ENCODE results near the gene NPC1L1. TPM values are rescaled to one million over a fixed set of nuclear protein-coding genes. Genes with fewer than 3 reads are reported as not detected.

The NPC1L1 gene
- polyA plus RNA-seq, 3 donors: 0.04 TPM; not detected in 2

DNA sequence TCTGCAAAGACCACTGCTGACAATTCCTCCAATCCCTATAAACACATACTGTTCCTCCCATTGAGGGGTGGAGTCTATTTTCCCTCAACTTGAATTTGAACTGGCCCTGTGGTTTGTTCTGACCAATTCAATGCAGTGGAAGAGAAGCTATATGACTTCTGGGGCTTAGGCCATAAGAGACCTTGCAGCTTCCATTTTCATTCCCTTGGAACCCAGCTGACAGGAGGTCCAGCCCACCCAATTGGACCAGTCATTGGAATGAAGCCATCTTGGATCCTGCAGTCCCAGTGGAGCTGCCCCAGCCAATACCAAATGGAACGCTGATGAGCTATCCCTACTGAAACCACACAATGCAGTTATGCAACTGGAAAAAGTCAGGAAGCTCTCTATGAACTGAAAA is 49.8 kb upstream of the NPC1L1 start:
- H3K9ac ChIP-seq (ENCODE audit: insufficient read depth, low read length, poor library complexity, severe bottlenecking): no peak overlapping the region
- no peak overlapping the region for H3K4me3 ChIP-seq (replicated peaks in 1 of 3; ENCODE audit: low read depth in 2 of 3, low read length in 3 of 3)
- WGBS (ENCODE audit: insufficient coverage): 100% methylated on average over 1 of the region's 1 CpG
- H4K20me1 ChIP-seq (ENCODE audit: insufficient read depth, low read length): no peaks in the 10 kb centered on the region
- Mint-ChIP-seq H3K4me1 (peaks cover 5% of the 10 kb centered on the region), H3K27me3 (ENCODE audit: low read depth in 3 of 3) (peaks cover 3 to 7% (median 6%) of the 10 kb centered on the region in 3 donors), H3K27ac (no peak overlapping the region), H3K9me3 (peaks cover 0 to 1% (median 0%) of the 10 kb centered on the region in 7 donors), H3K4me3 (no peak overlapping the region), H3K36me3 (no peaks in the 10 kb centered on the region)
- H2AFZ ChIP-seq (ENCODE audit: insufficient read depth, low read depth, low read length, poor library complexity, severe bottlenecking): no peak overlapping the region
- no peak for TF ChIP-seq CTCF (IDR thresholded peaks at IDR 0.05)
- H3K9me3 ChIP-seq (replicated peaks in 1 of 2; ENCODE audit: control insufficient read depth in 1 of 2, insufficient read depth in 1 of 2, low read length in 2 of 2): no peaks in the 10 kb centered on the region
- H3K36me3 ChIP-seq (replicated peaks in 1 of 2; ENCODE audit: control insufficient read depth in 1 of 2, insufficient read depth in 2 of 2, low read length in 2 of 2): no peaks in the 10 kb centered on the region
- no peaks in the 10 kb centered on the region for H3K79me2 ChIP-seq (ENCODE audit: insufficient read depth, low read length)
- H3K4me1 ChIP-seq (ENCODE audit: control insufficient read depth in 1 of 2, insufficient read depth in 2 of 2, low read length in 2 of 2): no peaks in the 10 kb centered on the region
- no peak for DNase-seq
- no peaks in the 10 kb centered on the region for H3K27me3 ChIP-seq (ENCODE audit: control insufficient read depth in 2 of 2, insufficient read depth in 2 of 2, low read length in 2 of 2)
- intact Hi-C loops (cut with micrococcal nuclease): no loop called here
- no peak overlapping the region for H3K4me2 ChIP-seq (replicated peaks; ENCODE audit: extremely low read depth, low read length, poor library complexity, severe bottlenecking)
- no peak overlapping the region for H3K27ac ChIP-seq (ENCODE audit: low read depth in 1 of 2, low read length in 2 of 2)

DNA sequence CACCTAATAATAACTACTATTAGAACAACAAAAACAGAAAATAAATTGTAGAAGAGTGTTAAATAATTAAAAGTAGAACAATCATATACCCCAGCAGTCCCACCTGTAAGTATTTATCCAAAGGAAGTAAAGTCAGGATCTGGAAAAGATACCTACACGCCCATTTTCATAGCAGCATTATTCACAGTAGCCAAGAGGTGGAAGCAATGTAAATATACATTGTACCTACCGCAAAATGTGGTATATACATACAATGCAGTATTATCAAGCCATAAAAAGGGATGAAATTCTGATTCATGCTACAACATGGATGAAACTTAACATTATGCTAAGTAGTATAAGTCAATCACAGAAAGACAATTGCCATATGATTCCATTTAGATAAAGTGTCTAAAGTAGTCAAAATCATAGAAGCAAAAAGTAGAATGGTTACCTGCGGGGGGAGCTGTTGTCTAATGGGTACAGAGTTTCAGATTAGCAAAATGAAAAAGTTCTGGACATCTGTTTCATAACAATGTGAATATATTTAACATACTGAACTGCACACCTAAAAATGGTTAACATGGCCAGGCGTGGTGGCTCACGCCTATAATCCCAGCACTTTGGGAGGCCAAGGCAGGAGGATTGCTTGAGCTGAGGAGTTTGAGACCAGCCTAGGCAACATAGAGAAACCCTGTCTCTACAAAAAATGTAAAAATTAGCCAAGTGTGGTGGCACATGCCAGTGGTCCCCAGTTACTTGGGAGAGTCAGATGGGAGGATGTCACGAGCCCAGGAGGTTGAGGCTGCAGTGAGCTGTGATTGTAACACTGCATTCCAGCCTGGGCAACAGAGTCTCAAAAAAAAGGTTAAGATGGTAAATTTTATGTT is 46.9 kb upstream of the NPC1L1 start:
- H3K4me1 ChIP-seq (ENCODE audit: control insufficient read depth in 1 of 2, insufficient read depth in 2 of 2, low read length in 2 of 2): peaks cover 2% of the 10 kb centered on the region in 2 donors
- H3K27ac Mint-ChIP-seq: peak overlapping the region in 3 of 7 donors; percentile 21 to 26 (median 26)
- H2AFZ ChIP-seq (ENCODE audit: insufficient read depth, low read depth, low read length, poor library complexity, severe bottlenecking): peak overlapping the region; percentile 35
- H3K4me3 ChIP-seq (replicated peaks in 1 of 3; ENCODE audit: low read depth in 2 of 3, low read length in 3 of 3): no peak overlapping the region
- no peaks in the 10 kb centered on the region for H3K9me3 Mint-ChIP-seq
- no peak overlapping the region for H3K4me2 ChIP-seq (replicated peaks; ENCODE audit: extremely low read depth, low read length, poor library complexity, severe bottlenecking)
- no CpG with 5 or more reads among the region's 6 CpGs for WGBS (ENCODE audit: insufficient coverage)
- H4K20me1 ChIP-seq (ENCODE audit: insufficient read depth, low read length): no peaks in the 10 kb centered on the region
- no peaks in the 10 kb centered on the region for H3K79me2 ChIP-seq (ENCODE audit: insufficient read depth, low read length)
- H3K27me3 Mint-ChIP-seq (ENCODE audit: low read depth in 3 of 3): peaks cover 1 to 4% (median 3%) of the 10 kb centered on the region in 3 donors
- no peaks in the 10 kb centered on the region for H3K36me3 Mint-ChIP-seq
- no peak overlapping the region for H3K9ac ChIP-seq (ENCODE audit: insufficient read depth, low read length, poor library complexity, severe bottlenecking)
- no peaks in the 10 kb centered on the region for H3K9me3 ChIP-seq (replicated peaks in 1 of 2; ENCODE audit: control insufficient read depth in 1 of 2, insufficient read depth in 1 of 2, low read length in 2 of 2)
- no peaks in the 10 kb centered on the region for H3K36me3 ChIP-seq (replicated peaks in 1 of 2; ENCODE audit: control insufficient read depth in 1 of 2, insufficient read depth in 2 of 2, low read length in 2 of 2)
- H3K27me3 ChIP-seq (ENCODE audit: control insufficient read depth in 2 of 2, insufficient read depth in 2 of 2, low read length in 2 of 2): no peaks in the 10 kb centered on the region
- peak; percentile 81 for TF ChIP-seq CTCF (IDR thresholded peaks at IDR 0.05)
- H3K27ac ChIP-seq (ENCODE audit: low read depth in 1 of 2, low read length in 2 of 2): no peak overlapping the region
- intact Hi-C loops (cut with micrococcal nuclease): loop anchor here (5.0 to 10.0 kb wide), 5 partner anchors 47 to 334 kb away; partner anchors contain the start of genes ZMIZ2 (in 2 of the 2), H2AZ2 (in 1 of the 2) and PURB (in 1 of the 2)
- DNase-seq: peak; percentile 46 to 58 (median 55)
- no peak overlapping the region for H3K4me3 Mint-ChIP-seq
- peaks cover 6% of the 10 kb centered on the region for H3K4me1 Mint-ChIP-seq

Measured in CD14-positive monocyte (primary cell).